DMS 273 (cell line): Measurements from ENCODE around the gene EDIL3.
A peak's percentile ranks its signal among the peaks of the same experiment; 100 is the strongest.

Experiments used
- DNase-seq: peaks from one replicate; lab custom pipeline; 2025; ENCODE audit not compliant: unreplicated experiment; lab: John Stamatoyannopoulos, UW

EDIL3 gene, protein sequence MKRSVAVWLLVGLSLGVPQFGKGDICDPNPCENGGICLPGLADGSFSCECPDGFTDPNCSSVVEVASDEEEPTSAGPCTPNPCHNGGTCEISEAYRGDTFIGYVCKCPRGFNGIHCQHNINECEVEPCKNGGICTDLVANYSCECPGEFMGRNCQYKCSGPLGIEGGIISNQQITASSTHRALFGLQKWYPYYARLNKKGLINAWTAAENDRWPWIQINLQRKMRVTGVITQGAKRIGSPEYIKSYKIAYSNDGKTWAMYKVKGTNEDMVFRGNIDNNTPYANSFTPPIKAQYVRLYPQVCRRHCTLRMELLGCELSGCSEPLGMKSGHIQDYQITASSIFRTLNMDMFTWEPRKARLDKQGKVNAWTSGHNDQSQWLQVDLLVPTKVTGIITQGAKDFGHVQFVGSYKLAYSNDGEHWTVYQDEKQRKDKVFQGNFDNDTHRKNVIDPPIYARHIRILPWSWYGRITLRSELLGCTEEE

DNA sequence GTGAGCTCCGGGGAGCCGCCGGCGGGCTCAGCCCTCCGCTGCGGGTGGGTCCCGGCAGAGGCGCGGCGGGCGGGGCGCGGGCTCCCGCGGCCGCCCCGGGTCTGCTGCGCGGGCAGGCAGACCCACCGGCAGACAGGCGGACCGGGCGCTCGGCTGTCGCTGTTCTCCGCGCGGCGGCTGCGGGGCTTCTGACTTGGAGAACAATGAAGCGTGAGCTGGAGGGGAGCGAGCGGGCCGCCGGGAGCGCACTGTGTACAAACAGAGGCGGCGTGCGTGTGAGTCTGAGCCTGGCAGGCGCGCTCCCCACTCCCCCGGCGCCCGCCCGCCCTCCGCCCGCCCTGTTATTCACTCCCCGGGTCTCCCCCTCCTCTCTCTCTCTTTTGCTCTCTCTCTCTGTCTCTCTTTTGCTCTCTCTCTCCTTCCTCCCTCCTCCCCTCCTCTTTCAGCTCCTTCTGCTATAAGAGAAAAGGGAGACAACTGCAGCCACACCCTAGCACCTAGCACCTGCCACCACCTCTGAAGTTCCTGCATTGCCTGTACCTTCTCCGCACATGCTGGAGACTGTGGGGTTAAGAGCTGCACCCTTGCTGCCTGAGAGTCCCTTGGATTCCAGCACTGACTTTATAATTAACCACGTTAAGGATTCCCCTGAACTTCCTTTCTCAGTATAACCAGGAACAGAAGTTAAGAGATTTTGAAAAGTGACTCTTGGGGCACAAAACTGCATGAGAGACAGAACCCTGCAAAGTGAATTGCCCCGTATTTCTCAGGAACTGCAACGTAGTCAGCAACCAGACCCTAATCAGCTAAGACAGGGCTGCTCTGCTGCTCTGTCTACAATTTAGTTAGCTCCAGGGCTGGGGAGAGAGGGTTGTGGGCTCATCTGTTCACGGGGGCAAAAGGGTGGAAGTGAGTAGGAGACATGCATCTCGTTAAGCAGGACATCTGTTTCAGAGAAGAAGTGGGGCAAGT is at the start of gene EDIL3:
Gene EDIL3 (minus strand): TSS at position 277 of the 972 bp plus-strand sequence. CDS start 506 bp downstream, outside the sequence.
- peak; percentile 80 for DNase-seq

DNA sequence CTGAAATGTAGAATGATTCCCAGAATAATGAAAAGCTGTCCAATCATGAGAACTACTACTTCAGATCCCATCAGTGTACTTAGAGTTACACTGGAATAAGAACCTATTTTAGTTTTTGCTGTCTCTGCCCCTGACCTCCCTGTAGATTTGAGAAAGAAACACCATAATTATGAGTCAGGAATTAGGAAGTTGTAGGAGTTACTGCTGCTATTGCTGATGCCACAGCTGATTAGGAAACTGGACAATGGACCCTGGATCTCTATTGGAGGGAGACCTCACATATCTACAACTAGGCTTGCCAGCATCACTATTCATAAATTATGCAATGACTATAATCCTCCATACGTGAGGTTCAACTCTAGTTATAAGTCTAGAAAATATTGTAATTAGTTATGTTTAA is 48.8 kb upstream of the EDIL3 start:
- DNase-seq = no peak

DNA sequence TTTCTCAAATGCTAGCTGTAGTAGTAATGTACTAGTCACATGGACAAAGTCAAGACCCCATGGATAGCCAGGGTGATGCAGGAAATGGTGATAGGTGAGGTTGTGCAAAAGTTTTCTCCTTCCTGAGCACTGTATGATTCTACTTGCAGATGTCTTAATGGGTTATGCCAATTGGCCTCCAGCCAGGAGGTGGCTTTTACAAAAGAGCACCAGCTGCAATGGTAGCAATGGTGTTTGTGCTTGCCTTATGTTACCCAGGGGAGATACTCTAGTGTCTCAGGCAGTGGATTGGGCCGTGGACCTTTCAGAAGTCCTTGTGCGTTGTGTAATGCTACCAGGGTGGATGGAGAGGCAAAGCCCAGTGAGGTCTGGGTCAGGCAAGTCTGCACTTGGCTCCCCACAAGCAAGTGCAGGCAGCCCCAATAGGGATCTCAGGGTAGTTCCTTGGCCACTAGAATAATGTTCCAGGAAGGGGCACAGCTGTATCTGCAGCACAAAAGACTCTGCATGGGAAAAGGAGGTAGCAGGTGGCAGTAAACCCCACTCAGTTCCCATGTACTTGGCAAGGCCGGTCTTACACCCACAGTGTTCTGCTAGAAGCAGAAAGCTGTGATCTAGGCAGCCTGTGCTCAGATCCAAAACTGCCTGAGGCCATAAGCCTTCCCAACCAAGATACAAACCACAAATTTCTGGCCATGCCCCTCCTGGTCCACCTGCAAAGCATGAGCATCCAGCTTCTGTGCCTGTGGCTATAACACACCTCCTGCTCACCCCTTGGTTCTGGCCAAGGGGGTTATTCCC is 46.4 kb upstream of the EDIL3 start:
- DNase-seq = peak; percentile 90

DNA sequence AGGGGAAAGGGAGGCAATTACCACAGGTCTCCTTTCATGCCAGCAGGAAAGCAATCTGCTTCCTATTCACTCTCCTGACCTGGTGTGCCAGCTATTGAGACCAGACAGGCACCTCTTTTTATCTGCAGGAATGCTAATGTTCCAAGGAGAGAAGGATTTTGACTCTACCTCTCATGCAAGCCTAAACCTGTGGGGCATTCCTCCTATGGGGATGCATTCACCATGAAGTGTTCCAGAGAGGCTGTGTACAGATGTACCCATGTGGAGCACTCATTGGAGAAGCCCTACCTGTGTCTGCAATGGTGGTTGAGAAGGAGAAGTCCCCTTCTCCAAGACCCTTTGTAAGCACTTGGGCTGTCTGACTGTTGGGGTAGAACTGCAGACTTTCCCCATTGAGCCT is 45.4 kb upstream of the EDIL3 start:
- no peak for DNase-seq

DNA sequence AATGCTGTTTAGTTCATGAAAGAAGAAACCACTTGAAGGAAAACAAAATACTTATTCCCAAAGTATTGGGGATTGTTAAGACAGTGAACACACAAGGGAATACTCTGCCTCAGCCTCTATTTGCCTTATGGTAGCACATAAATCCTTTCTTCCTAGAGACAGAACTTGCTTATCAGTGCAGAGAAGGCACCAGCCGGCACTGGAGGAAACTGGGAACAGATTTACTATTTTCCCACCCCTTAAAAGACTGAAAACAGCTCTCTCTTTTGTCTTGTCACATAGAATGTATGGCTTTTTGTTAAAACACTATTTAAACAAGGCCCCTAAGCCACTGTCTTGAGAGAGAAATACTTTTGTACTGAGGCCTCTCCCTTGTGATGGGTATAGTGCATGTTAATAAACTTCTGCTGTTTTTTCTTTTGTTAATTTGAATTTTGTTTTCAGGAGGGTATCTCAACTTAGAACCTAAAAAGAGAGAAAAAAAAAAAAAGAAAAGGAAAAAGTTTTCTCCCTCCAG is 40.7 kb upstream of the EDIL3 start:
- no peak for DNase-seq

DNA sequence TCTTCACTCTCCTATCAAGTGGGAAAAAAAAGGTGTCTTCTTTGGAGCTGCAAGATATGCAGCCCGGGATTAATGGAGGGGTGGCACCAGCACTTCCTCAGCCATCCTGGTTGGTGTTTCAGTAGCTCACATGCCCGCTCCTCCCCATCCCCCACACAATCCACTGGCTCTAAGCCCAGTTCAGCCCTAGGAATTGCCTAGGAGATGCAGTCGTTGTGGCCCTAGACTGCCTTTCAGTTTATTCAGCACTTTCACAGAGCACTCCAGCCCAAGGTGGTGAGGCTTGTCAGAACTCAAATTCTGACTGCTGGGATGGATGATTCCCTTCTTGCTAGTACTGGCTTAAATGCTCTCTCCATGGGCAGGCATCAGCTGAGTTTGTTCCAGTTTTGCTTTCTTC is 35.1 kb upstream of the EDIL3 start:
- no peak for DNase-seq

DNA sequence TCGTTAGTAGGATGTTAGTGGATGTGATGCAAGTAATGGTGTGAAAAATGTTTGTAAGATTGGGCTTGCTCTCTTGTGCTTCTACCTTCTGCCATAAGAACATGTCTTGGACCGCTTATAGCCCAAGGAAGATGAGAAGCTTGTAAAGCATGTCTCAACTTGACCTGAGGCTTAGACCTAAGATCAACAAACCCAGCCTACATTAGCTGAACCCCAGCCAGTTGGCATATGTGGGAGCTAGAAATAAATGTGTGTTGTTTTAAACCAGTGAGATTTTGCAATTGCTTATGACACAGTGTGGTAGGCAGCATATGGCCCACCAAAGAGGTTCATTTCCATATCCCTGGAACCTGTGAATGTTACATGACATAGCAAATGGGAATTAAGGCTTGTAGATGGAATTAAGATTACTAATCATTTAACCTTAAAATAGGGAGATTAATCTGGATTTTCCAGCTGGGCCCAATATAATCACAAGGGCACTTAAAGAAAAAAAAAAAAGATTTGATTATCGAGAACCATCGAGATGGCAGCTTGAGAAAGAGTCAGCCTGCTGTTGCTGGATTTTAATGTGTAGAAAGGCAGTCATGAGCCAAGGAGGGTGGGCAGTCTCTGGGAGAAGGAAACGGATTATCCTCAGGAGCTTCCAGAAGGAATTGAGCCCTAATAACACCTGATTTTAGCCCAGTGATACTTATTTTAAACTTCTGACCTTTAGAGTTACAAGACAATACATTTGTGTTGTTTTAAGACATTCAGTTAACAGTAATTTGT is 27.3 kb upstream of the EDIL3 start:
- peak; percentile 96 for DNase-seq

DNA sequence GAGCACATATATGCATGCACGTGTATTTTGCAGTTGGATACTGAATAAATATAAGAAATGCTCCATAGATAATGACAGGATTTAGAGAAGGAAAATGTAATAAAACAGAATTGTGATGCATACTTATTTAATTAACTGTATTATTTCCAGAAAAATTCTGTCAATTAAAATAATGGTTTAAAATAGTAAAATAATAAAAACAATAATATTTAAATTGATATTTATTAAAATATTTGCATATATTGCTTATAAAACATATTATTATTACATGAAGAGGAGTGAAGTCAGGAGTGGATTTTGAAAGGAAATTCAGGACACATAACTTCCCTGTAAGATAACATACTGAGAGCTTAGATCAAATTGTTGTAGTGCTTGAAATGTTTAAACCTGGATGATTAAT is 21.4 kb upstream of the EDIL3 start:
- no peak for DNase-seq

DNA sequence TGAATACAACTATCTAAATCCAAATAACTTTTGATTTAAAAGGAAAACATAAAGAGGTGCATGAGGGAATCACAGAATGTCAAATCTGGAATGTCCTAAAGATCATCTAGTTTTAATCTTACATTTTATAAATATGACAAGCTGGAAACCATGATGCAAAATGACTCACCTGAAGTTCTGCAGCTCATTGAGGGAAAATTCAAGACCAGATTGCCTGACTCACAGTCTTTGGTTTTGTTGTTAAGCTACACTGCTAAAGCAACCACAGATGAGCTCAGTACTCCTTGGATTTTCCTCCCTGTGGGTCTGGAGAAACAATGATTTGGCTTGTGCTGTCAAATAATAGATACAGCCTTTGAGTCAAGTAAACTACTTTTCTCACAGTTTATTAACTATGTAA is 19.1 kb upstream of the EDIL3 start:
- DNase-seq = no peak

DNA sequence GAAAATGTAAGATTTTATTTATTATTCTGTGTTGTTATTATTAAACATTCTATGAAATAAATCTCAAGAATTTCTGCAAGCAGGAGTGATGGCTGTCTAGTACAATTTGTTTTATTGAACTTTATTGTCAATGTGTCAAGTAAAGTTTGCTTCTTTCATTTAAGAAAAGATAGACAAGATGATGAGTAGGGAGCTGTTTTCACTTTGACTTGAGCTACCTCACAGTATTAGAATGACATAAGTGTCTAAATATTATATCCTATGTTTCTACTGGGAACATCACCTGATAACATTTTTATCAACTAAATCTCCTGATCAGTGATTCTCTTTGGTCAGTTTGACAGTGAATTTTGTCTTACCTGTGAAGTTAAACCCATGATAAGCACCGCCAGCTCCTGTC is 12.7 kb upstream of the EDIL3 start:
- DNase-seq = no peak

DNA sequence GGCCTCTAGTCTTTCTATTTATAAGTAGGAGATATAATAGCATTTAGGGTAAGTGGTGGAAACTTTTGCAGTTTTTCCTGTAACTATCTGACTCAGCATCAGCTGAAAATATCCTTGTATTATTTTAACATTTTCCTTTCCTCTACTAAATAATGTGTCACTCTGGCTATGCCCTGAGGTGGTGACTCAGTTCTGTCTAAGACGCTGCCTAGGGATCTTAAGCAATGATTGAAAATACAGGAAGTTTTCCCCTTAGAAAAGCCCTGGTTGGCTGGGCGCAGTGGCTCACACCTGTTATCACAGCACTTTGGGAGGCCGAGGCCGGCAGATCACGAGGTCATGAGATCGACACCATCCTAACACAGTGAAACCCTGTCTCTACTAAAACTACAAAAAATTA is 9.3 kb upstream of the EDIL3 start:
- no peak for DNase-seq

DNA sequence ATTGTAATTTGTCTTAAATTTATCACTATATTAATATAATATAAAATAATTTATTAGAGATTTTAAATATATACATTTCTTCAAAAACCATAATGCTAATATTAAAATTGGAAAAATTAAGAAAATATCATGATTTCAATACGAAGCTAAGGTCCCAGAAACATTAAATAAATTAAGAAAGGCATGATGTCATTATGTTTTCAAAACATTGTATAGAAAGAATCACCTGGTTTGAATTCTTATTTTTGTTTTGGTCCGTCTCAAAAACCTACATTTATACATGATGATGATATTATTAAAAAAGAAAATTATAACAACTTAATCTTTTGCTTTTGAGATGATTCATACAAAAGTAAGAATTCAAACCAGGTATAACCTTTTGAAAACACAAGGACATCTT is 8.2 kb upstream of the EDIL3 start:
- DNase-seq = no peak

DNA sequence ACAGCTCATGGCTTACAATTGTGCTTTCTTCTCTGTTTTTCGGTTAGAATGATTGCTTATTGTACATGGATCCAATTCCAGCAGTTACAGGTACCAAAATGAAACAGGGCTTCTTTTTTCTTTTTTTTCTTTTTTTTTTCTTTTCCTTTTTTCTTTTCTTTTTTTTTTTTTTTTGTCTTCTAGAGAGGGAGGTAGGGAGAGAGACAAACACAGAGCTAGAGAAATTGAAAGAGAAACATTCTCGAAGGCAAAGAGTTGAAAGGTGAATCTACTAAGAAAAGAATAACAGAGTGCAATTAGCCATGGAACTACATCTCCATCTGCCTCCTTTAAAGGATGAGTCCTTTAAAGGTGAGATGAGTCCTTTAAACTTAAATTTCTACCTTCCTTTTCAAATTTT is 1.0 kb upstream of the EDIL3 start:
- no peak for DNase-seq

DNA sequence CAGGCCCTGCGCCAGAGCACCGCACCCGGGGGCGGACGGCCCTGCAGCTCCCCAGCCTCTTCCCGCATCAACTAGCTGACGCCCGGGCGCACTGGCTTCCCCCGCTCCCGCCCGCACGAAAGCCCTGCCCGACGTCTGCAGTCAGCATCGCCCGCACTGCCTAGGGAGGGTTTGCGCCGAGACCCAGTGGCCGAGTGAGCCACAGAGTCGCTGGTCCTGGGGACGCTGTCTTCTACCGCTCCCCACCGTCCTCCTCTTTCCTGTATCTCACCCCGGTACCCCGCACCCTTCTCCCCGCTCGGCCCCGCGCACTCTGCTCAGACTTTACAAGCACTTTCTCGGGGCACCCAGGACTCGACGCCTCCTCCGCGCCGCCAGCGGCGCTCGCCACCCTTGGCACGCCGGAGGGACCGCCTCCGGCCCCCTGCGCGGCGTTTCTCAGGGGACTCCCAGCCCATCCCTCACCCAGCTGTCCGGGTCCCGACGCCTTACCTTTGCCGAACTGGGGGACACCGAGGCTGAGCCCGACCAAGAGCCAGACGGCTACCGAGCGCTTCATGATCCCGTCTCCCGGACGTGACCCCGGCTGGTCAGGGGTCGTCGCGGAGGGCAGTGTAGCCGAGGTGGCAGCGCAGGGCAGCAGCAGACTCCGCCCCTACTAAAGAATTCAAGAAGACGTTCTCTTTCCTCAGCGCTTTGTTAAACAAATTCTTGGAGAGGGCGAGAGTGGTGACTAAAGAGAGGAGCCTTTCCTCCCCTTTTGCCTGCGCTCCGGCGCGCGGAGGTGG is 670 bp downstream of the EDIL3 start:
- DNase-seq = peak; percentile 70

DNA sequence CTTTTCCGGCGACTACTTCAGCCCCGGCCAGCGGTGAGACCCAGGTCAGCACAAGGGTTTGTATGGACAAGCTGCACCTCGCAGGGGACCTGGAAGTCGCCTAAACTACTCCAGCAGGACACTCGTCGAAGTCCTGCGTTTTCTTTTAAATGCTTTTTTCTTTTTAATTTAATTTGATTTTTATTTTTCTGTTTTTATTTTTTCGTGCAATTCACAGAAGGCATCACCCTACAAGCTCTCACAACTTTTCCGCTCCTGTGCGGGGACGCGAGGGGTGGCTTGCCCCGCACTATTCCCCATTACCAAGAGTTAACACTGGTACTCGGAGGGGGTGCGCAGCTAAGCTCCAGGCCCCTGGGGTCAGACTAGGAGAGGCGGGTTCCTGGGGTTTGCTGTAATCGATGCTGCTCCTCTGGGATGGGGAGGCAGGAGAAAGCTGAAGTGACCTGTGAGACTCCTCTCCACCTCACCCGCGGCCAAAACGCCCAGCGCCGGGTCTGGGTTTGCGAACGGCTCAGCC is 1.3 kb downstream of the EDIL3 start:
- no peak for DNase-seq

DNA sequence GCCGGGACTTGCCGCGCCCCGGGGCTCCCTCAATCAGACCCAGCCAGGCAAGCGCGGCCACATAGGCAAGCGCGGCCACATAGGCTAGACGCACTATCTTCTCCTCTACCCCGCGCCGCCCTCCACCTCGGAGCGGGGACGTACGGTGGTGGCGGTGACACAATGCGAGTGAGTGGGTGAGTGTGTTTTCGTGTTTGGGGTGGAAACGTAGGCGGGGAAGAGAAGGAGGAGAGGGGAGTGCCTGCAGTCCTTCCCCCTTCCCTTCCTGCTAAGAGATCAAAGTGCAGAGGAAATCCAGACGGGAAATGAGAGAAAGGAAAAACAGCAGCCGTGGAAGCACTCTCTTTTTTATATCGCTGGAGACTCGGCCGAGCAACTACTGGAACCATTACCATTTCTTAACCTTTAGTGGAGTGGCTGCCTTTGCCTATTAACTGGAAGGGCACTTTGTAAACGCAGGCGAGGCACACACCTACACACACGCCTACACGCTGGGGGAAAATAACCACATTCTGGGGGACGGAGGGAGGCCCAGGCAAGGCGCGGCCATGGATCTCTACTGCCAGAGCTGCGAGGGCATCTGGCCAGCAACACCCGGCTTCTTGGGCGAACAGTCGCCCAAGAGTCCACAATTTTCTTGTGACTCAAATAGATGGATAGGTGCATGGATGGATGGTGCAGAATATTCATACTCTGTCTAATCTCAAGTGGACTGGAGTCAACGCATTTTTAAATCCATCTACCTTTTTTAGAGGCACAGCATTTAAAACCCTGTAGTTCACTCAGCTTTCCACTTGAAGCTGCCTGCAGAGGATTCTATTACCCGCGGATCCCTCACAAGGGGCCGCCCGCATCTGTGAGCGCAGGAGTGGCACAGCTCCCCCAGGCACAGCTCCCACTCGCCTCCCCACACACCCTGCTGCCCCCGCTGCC is 2.1 kb downstream of the EDIL3 start:
- DNase-seq = peak; percentile 90

DNA sequence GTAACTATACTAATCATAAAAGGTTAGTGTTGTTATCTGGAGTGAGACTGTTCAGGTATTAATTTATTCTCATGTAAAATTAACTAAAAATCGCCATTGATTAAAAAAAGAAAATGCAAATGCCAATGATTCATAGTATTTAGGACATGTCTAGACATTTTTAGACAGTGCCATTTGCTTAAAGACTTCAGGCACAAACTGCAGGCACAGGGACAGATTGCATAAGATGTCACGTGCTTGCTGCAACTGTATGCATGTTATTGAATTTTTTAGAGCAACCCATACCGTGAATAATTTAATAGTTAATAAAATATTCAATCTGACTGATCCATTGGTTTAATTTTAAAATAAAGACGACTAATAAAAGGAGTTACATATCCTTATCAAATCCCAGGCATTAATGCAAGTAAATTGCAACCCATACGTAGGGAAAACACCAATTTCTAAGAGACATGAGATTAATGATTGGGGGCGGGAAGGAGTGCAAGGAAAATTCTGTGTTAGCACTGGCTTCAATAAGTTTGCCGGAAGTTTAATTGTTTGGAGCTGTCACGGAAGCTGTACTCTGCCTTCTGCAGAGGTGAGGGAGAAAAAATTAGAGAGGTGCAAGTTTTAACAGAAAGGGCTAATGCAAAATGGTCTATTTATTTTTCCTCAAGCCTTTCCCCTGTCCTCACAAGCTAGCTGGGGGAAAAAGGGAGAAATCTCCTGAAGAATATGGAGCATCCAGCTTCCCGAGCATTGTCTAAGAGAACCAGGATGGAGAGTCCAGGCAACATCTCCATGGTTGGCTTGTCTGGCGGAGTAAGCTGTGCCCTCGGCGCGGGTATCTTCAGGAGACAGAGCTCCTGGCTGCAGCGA is 2.9 kb downstream of the EDIL3 start:
- DNase-seq = peak; percentile 75
